Adrenal gland (tissue), 5 donors: ENCODE results near the gene CBX8.

ENCODE experiments used
- CTCF ChIP-seq, 6 experiments: fragments of 450-650 bp in 4 of 6; fragments of 200-600 bp in 2 of 6; sonication (generic) in 1 of 6; IDR thresholded peaks; 1 replicate in 5 of 6; 2 replicates in 1 of 6; pipeline versions ENCODE4 v1.5.1 to v1.8.0; 2016 to 2021; ENCODE audit warnings: antibody characterized with exemption in 6 of 6, mild to moderate bottlenecking in 2 of 6, moderate library complexity in 1 of 6
- POLR2A ChIP-seq, 2 donors: fragments of 450-650 bp; IDR thresholded peaks; one replicate each; pipeline ENCODE4 v1.6.1; 2017; ENCODE audit warnings: antibody characterized with exemption in 2 of 2, mild to moderate bottlenecking in 2 of 2, moderate library complexity in 1 of 2
- donor health status: DM: no; HTN: no; CAD: no.

- TF ChIP-seq CTCF (IDR thresholded peaks at IDR 0.05), result no peak
- TF ChIP-seq POLR2A (IDR thresholded peaks at IDR 0.05), result no peak
These were observed 44.1 kb upstream of the CBX8 start for GRCh38 chr17:79840989-79841286.
